Stimulated activated naive B cell treated with anti-CD40 and anti-IgM and Interleukin-4, amounts not matched to agents 10 μg/mL and 1 μg/mL and 100 μg/mL, for 72 hours (primary cell): ENCODE measurements around the gene RPL41.
"Not testable (repeated sequence)": the region's sequence is repeated elsewhere in the genome, so short reads cannot be mapped to it uniquely, and the experiment has no call there.

Experiments
- ATAC-seq, 2 donors: fragments of 150-1000 bp; cut with Tn5 transposase; replicated peaks; 2 replicates each; pipeline ENCODE4 v1.10.0; 2021; ENCODE audit warnings: moderate library complexity in 1 of 2
- DNase-seq: peaks from one replicate; pipeline ENCODE4 v3.0.0; 2021
- H3K27ac Mint-ChIP-seq: one replicate; pipeline ENCODE4 v1.8.0; 2022; ENCODE audit warnings: mild to moderate bottlenecking, mixed read lengths
- H3K27me3 Mint-ChIP-seq, 2 donors: one replicate each; pipeline ENCODE4 v1.8.0; 2022; ENCODE audit warnings: mixed read lengths in 2 of 2
- H3K36me3 Mint-ChIP-seq, 2 donors: one replicate each; pipeline ENCODE4 v1.8.0; 2022; ENCODE audit warnings: mixed read lengths in 2 of 2, mild to moderate bottlenecking in 1 of 2
- H3K4me1 Mint-ChIP-seq, 2 donors: one replicate each; pipeline ENCODE4 v1.8.0; 2022; ENCODE audit warnings: mixed read lengths in 2 of 2, mild to moderate bottlenecking in 1 of 2
- H3K4me3 Mint-ChIP-seq, 2 donors: one replicate each; pipeline ENCODE4 v1.8.0; 2022; ENCODE audit warnings: mild to moderate bottlenecking in 2 of 2, mixed read lengths in 2 of 2, moderate library complexity in 1 of 2
- H3K9me3 Mint-ChIP-seq, 2 donors: one replicate each; pipeline ENCODE4 v1.8.0; 2022; ENCODE audit warnings: mixed read lengths in 2 of 2, mild to moderate bottlenecking in 1 of 2

The RPL41 gene

DNA sequence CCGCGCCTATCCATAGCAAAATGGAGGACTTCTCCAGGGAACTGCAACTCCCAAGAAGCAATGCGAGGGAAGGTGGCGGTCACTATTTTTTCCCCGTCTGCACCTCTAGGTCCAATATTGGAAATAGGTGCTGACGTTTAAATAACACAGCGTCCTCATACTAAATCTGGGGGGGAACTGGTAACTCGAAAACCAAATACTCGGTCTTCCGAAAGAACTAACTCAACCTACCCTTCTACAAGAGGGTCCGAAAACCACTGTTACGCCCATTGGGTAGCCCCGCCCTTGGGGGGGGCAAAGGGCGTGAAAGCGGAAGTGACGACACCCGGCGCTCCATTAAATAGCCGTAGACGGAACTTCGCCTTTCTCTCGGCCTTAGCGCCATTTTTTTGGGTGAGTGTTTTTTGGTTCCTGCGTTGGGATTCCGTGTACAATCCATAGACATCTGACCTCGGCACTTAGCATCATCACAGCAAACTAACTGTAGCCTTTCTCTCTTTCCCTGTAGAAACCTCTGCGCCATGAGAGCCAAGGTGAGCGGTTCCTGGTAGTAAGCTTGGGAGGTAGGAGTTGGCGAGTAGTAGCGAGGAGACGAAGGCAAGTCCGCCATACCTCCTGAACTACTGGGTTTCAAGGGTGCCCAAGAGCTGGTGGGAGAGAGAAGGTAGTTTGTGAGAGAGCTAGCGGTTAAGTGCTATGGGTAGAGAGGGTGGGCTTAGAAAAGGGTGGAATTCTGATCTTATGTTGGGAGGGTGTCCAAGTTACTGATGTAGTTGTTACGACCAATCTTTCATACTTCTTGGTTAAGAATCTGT is at the start of gene RPL41:
RPL41 (plus strand) TSS at position 367 of the 815 bp plus-strand sequence.
- DNase-seq = peak; percentile 89
- Mint-ChIP-seq H3K27ac (peak within 1 kb of the TSS; percentile 100), H3K27me3 (peaks cover 0 to 4% of the 10 kb centered on the region in 2 donors), H3K4me3 (peak within 1 kb of the TSS; percentile 99 to 100), H3K9me3 (no peaks in the 10 kb centered on the region), H3K4me1 (peaks cover 29 to 51% of the 10 kb centered on the region in 2 donors), H3K36me3 (peaks cover 42 to 61% of the 10 kb centered on the region in 2 donors)
- ATAC-seq = peak; percentile 50 to 61

DNA sequence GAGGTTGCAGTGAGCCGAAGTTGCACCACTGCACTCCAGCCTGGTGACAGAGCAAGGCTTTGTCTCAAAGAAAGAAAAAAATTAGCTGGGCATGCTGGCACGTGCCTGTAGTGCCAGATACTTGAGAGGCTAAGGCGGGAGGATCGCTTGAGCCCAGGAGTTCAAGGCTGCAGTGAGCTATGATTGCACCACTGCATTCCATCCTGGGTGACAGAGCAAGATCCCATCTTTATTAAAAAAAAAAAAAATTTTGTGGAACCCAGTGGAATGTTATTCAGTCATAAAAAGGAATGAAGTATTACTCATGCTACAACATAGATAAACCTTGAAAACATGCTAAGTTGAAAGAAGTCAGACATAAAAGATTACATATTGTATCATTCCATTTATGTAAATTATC is 44.8 kb upstream of the RPL41 start:
- Mint-ChIP-seq H3K36me3 (no peaks in the 10 kb centered on the region), H3K9me3 (no peaks in the 10 kb centered on the region), H3K27me3 (peaks cover 5 to 6% of the 10 kb centered on the region in 2 donors), H3K4me3 (no peak overlapping the region), H3K4me1 (no peaks in the 10 kb centered on the region), H3K27ac (no peak overlapping the region)
- DNase-seq = no peak
- ATAC-seq = no peak

GRCh38 chr12:56074396-56074795 is 42.0 kb upstream of the RPL41 start:
- no peaks in the 10 kb centered on the region for H3K36me3 Mint-ChIP-seq
- peaks cover 1 to 8% of the 10 kb centered on the region in 2 donors for H3K4me1 Mint-ChIP-seq
- ATAC-seq (no peak), DNase-seq (no peak)
- H3K27ac Mint-ChIP-seq = no peak overlapping the region
- no peak overlapping the region for H3K4me3 Mint-ChIP-seq
- no peaks in the 10 kb centered on the region for H3K9me3 Mint-ChIP-seq
- H3K27me3 Mint-ChIP-seq = peaks cover 5 to 14% of the 10 kb centered on the region in 2 donors

- not testable (repeated sequence) for DNase-seq, ATAC-seq, H3K36me3 Mint-ChIP-seq, H3K9me3 Mint-ChIP-seq, H3K4me3 Mint-ChIP-seq
- peaks cover 7 to 18% of the 10 kb centered on the region in 2 donors for H3K4me1 Mint-ChIP-seq
- H3K27ac Mint-ChIP-seq = peak overlapping the region; percentile 56
- peaks cover 22 to 43% of the 10 kb centered on the region in 2 donors for H3K27me3 Mint-ChIP-seq
Measured at GRCh38 chr12:56077966-56078365, 38.5 kb upstream of the RPL41 start.

GRCh38 chr12:56078427-56078826 is 38.0 kb upstream of the RPL41 start:
- Mint-ChIP-seq H3K27me3 (peaks cover 20 to 44% of the 10 kb centered on the region in 2 donors), H3K4me3 (peak overlapping the region; percentile 81 to 83), H3K4me1 (peaks cover 7 to 18% of the 10 kb centered on the region in 2 donors), H3K27ac (peak overlapping the region; percentile 56), H3K9me3 (no peaks in the 10 kb centered on the region), H3K36me3 (no peaks in the 10 kb centered on the region)
- DNase-seq (no peak), ATAC-seq (no peak)

DNA sequence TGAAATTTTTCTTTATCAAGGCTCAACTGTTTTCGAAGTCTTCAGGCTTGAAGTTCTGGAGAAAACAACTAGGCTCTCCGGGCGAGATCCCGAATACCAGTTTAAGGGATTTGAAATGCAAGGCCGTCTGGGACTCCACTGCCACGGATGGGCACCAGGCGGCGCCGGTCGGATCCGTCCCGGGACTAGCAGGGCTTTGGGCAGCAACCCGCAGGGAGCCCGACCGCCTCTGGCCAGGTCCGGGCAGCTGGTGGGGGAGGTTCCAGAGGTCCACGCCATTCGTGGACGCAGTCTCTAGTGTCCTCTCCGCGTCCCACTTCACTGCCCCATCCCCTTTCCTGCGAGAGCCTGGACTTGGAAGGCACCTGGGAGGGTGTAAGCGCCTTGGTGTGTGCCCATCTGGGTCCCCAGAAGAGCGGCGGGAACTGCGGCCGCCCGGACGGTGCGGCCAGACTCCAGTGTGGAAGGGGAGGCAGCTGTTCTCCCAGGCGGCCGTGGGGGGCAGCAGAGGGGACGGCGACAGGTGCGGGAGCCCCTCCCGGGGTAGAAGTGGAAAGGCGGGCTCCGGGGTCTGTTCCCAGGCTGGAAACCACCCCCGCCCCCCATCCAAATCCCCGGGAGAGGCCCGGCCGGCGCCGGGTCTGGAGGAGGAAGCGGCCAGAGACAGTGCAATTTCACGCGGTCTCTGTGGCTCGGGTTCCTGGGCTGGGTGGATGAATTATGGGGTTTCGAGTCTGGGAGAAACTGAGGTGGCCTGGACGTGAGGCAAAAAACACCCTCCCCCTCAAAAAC is 37.3 kb upstream of the RPL41 start:
- H3K4me1 Mint-ChIP-seq = peaks cover 7 to 18% of the 10 kb centered on the region in 2 donors

DNA sequence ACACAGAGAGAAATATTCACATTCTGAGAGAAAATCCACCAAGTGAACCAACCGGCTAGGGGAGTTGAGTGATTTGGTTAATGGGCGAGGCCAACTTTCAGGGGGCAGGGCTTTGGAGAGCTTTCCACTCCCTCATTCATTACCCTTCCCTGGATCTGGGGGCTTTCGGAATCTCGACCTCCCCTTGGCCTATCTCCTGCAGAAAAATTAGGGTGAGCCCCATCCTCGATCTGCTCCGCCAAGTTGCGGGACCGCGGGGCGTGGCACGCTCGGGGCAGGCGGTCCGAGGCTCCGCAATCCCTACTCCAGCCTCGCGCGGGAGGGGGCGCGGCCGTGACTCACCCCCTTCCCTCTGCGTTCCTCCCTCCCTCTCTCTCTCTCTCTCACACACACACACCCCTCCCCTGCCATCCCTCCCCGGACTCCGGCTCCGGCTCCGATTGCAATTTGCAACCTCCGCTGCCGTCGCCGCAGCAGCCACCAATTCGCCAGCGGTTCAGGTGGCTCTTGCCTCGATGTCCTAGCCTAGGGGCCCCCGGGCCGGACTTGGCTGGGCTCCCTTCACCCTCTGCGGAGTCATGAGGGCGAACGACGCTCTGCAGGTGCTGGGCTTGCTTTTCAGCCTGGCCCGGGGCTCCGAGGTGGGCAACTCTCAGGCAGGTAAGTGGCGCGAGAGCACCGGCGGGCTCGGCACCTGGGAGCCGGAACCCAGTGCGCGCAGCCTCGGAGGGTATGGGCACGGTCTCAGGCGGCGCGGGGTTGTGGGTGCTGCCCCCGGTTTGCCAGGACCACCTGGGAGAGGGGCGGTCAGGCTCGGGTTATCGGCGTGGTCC is 36.5 kb upstream of the RPL41 start, which contains the start of gene ERBB3:
ERBB3 (plus strand) TSS at position 443 of the 833 bp plus-strand sequence; CDS start at position 579, 136 bp downstream.
- H3K27ac Mint-ChIP-seq = peak within 1 kb of the TSS; percentile 20
- ATAC-seq (peak; percentile 60 to 66), DNase-seq (peak; percentile 27)
- no peaks in the 10 kb centered on the region for H3K36me3 Mint-ChIP-seq
- peaks cover 26 to 56% of the 10 kb centered on the region in 2 donors for H3K27me3 Mint-ChIP-seq
- no peaks in the 10 kb centered on the region for H3K9me3 Mint-ChIP-seq
- peak within 1 kb of the TSS; percentile 81 to 83 for H3K4me3 Mint-ChIP-seq
- H3K4me1 Mint-ChIP-seq = peaks cover 7 to 18% of the 10 kb centered on the region in 2 donors

More for the DNA sequence above, 37.3 kb upstream of the RPL41 start:
- Mint-ChIP-seq H3K4me3 (peak overlapping the region; percentile 81 to 83), H3K27ac (peak overlapping the region; percentile 20), H3K27me3 (peaks cover 26 to 51% of the 10 kb centered on the region in 2 donors), H3K36me3 (no peaks in the 10 kb centered on the region), H3K9me3 (no peaks in the 10 kb centered on the region)
- DNase-seq (peak; percentile 16), ATAC-seq (peak; percentile 80 to 83)

GRCh38 chr12:56080556-56081138 is 35.8 kb upstream of the RPL41 start:
- Mint-ChIP-seq H3K27ac (no peak overlapping the region), H3K4me3 (peak overlapping the region; percentile 81 to 83)
- no peak for DNase-seq

DNA sequence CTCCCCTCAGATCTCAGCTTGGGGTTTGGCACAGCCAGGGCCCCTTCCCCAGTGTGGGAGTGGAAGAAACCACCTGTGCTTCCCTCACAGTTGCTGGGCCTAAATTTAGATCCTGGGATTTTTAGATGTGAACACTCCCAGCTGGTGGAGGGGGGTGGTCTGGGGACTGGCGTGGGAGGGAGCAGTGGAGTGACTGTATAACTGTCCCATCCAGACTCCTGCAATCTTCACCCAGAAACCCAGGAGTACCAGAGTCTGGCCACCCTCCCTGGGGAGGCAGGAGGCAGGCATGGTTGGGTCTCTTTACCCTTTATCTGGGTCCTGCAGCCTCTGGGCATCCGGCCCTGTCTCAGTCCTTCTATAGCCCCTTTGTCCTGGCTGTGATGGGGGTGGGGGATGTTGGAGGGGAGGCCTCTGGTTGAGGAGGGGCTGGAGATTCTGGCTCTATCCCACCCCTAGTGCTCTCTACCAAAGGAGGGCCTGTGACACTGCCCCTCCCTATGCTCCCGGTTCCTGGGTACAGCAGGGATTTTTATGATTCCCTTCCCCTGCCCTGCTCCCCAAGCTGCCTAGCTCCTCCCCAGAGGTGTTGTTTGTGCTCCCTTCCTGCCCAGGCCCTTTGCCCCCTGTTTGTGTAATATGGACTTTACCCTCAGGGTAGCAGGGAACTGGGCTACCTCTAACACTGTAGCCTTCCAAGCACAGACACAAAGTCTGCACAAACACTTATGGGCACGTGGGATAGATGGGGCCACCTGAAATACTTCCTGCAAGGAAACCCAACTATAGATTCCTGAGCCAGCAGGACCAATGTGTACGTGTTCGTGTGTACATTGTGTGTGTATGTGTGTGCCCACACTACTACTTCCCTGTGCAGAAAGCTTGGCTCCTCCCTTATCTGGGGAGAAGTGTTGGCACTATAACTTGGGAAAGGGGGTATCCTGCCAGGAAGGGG is 34.8 kb upstream of the RPL41 start:
- peak overlapping the region; percentile 53 to 56 for H3K4me3 Mint-ChIP-seq
- H3K27ac Mint-ChIP-seq = no peak overlapping the region
- no peak for DNase-seq
- H3K4me1 Mint-ChIP-seq = peaks cover 7 to 18% of the 10 kb centered on the region in 2 donors
- no peaks in the 10 kb centered on the region for H3K9me3 Mint-ChIP-seq
- peaks cover 26 to 56% of the 10 kb centered on the region in 2 donors for H3K27me3 Mint-ChIP-seq
- no peak for ATAC-seq
- H3K36me3 Mint-ChIP-seq = no peaks in the 10 kb centered on the region

More at GRCh38 chr12:56080556-56081138, 35.8 kb upstream of the RPL41 start:
- no peak for ATAC-seq
- Mint-ChIP-seq H3K36me3 (no peaks in the 10 kb centered on the region), H3K4me1 (peaks cover 7 to 18% of the 10 kb centered on the region in 2 donors), H3K9me3 (no peaks in the 10 kb centered on the region), H3K27me3 (peaks cover 26 to 56% of the 10 kb centered on the region in 2 donors)

DNA sequence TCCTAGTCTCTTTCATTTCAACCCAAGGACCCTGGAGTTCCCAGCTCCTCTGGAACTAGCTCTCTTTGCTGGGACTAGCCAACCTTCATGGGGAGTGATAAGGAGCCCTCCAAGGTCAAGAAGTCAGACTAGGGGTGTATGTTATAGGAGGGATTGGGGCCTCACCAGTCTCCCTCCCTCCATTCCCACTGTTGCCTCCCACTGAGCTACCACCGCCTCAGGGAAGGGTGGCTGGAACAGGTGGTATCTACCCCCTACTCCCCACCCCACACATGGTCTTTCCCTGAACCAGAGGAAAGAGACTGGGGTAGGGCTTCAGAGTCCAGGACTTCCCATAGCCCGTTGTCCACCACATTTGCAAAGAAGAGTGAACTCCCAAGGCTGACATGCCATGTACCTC is 34.1 kb upstream of the RPL41 start:
- Mint-ChIP-seq H3K36me3 (no peaks in the 10 kb centered on the region), H3K9me3 (no peaks in the 10 kb centered on the region), H3K4me3 (no peak overlapping the region), H3K27ac (no peak overlapping the region), H3K27me3 (peaks cover 26 to 56% of the 10 kb centered on the region in 2 donors), H3K4me1 (peaks cover 7 to 18% of the 10 kb centered on the region in 2 donors)
- DNase-seq (no peak), ATAC-seq (no peak)

GRCh38 chr12:56082967-56083366 is 33.5 kb upstream of the RPL41 start:
- H3K4me3 Mint-ChIP-seq = no peak overlapping the region

DNA sequence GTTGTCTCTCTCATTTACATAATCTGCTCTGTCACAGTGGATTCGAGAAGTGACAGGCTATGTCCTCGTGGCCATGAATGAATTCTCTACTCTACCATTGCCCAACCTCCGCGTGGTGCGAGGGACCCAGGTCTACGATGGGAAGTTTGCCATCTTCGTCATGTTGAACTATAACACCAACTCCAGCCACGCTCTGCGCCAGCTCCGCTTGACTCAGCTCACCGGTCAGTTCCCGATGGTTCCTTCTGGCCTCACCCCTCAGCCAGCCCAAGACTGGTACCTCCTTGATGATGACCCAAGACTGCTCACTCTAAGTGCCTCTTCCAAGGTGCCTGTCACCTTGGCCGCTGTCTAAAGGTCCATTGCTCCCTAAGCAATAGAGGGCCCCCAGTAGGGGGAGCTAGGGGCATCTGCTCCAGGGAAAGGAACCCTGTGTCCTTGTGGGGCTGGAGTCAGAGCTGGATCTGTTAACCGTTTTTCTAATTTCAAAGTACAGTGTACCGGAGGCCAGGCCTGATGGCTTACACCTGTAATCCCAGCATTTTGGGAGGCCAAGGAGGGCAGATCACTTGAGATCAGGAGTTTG is 31.4 kb upstream of the RPL41 start:
- Mint-ChIP-seq H3K4me1 (peaks cover 2 to 3% of the 10 kb centered on the region in 2 donors), H3K27me3 (peaks cover 25 to 45% of the 10 kb centered on the region in 2 donors), H3K4me3 (no peak overlapping the region), H3K9me3 (no peaks in the 10 kb centered on the region), H3K27ac (no peak overlapping the region), H3K36me3 (no peaks in the 10 kb centered on the region)
- DNase-seq = no peak
- ATAC-seq = no peak

More at GRCh38 chr12:56082967-56083366, 33.5 kb upstream of the RPL41 start:
- Mint-ChIP-seq H3K9me3 (no peaks in the 10 kb centered on the region), H3K4me1 (peaks cover 7 to 18% of the 10 kb centered on the region in 2 donors), H3K36me3 (no peaks in the 10 kb centered on the region), H3K27me3 (peaks cover 26 to 56% of the 10 kb centered on the region in 2 donors), H3K27ac (no peak overlapping the region)
- no peak for ATAC-seq
- DNase-seq = no peak
